ENCODE results near the gene BCDIN3D.

DNA sequence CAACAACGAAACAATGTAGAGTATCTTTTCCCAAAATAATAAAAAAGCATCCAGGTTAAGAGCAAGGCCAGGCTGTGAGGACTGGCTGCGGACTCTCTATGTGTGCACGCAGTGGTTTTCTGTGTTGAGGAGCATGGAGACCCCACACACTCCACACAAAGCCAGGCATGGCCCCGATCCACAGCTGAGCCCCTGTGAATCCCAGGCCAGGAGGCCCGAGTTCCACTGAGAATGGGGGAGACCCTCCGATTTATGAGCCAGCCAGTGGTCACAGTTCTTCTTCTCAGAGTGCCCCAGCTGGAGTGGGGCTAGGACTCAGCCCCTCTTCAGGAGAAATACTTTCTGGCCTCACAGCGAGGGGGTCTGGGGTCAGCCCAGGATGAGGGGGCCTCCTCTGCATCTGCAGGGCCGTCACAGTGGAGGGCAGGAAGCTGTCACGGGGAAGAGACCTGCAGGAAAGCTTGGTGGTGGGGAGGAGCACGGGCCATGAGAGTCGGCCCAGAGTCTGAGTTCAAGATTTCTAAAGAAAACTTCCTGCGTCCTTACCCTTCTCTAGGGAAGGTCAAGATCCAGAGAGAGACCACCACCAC lies 34.8 kb downstream of the BCDIN3D start:
- no peak for TF ChIP-seq TAF1 (IDR thresholded peaks at IDR 0.05; ENCODE audit: borderline replicate concordance, low read depth, low read length)
- no peak for TF ChIP-seq CTCF (IDR thresholded peaks at IDR 0.05 in 2 of 3, conservative IDR thresholded peaks at IDR 0.05 in 1 of 3; ENCODE audit: control insufficient read depth in 2 of 3, extremely low read depth in 1 of 3, insufficient read depth in 1 of 3, low read depth in 3 of 3, low read length in 3 of 3)
- TF ChIP-seq STAT3 (IDR thresholded peaks at IDR 0.05; ENCODE audit: low read depth, low read length): no peak
- TF ChIP-seq, protein P1, sequence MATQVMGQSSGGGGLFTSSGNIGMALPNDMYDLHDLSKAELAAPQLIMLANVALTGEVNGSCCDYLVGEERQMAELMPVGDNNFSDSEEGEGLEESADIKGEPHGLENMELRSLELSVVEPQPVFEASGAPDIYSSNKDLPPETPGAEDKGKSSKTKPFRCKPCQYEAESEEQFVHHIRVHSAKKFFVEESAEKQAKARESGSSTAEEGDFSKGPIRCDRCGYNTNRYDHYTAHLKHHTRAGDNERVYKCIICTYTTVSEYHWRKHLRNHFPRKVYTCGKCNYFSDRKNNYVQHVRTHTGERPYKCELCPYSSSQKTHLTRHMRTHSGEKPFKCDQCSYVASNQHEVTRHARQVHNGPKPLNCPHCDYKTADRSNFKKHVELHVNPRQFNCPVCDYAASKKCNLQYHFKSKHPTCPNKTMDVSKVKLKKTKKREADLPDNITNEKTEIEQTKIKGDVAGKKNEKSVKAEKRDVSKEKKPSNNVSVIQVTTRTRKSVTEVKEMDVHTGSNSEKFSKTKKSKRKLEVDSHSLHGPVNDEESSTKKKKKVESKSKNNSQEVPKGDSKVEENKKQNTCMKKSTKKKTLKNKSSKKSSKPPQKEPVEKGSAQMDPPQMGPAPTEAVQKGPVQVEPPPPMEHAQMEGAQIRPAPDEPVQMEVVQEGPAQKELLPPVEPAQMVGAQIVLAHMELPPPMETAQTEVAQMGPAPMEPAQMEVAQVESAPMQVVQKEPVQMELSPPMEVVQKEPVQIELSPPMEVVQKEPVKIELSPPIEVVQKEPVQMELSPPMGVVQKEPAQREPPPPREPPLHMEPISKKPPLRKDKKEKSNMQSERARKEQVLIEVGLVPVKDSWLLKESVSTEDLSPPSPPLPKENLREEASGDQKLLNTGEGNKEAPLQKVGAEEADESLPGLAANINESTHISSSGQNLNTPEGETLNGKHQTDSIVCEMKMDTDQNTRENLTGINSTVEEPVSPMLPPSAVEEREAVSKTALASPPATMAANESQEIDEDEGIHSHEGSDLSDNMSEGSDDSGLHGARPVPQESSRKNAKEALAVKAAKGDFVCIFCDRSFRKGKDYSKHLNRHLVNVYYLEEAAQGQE (IDR thresholded peaks at IDR 0.05; ENCODE audit: low read depth, low read length): no peak
- no peak for TF ChIP-seq FOS (IDR thresholded peaks at IDR 0.05; ENCODE audit: borderline replicate concordance, extremely low read depth, insufficient read length)
- no peak for TF ChIP-seq NFXL1 (IDR thresholded peaks at IDR 0.05; ENCODE audit: borderline replicate concordance)
- TF ChIP-seq, protein P2, sequence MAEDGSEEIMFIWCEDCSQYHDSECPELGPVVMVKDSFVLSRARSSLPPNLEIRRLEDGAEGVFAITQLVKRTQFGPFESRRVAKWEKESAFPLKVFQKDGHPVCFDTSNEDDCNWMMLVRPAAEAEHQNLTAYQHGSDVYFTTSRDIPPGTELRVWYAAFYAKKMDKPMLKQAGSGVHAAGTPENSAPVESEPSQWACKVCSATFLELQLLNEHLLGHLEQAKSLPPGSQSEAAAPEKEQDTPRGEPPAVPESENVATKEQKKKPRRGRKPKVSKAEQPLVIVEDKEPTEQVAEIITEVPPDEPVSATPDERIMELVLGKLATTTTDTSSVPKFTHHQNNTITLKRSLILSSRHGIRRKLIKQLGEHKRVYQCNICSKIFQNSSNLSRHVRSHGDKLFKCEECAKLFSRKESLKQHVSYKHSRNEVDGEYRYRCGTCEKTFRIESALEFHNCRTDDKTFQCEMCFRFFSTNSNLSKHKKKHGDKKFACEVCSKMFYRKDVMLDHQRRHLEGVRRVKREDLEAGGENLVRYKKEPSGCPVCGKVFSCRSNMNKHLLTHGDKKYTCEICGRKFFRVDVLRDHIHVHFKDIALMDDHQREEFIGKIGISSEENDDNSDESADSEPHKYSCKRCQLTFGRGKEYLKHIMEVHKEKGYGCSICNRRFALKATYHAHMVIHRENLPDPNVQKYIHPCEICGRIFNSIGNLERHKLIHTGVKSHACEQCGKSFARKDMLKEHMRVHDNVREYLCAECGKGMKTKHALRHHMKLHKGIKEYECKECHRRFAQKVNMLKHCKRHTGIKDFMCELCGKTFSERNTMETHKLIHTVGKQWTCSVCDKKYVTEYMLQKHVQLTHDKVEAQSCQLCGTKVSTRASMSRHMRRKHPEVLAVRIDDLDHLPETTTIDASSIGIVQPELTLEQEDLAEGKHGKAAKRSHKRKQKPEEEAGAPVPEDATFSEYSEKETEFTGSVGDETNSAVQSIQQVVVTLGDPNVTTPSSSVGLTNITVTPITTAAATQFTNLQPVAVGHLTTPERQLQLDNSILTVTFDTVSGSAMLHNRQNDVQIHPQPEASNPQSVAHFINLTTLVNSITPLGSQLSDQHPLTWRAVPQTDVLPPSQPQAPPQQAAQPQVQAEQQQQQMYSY (CRISPR knock-in tag; IDR thresholded peaks at IDR 0.05): no peak
